ENCODE results near the gene MYB. TPM values are rescaled to one million over a fixed set of nuclear protein-coding genes. Genes with fewer than 3 reads are reported as not detected.

MYB gene
- total and polyA plus RNA-seq, 2 of the 13 experiments (the other 11 are each of a cell fraction or from before 2014, with no cell fraction given): 0.04 to 0.20 TPM

DNA sequence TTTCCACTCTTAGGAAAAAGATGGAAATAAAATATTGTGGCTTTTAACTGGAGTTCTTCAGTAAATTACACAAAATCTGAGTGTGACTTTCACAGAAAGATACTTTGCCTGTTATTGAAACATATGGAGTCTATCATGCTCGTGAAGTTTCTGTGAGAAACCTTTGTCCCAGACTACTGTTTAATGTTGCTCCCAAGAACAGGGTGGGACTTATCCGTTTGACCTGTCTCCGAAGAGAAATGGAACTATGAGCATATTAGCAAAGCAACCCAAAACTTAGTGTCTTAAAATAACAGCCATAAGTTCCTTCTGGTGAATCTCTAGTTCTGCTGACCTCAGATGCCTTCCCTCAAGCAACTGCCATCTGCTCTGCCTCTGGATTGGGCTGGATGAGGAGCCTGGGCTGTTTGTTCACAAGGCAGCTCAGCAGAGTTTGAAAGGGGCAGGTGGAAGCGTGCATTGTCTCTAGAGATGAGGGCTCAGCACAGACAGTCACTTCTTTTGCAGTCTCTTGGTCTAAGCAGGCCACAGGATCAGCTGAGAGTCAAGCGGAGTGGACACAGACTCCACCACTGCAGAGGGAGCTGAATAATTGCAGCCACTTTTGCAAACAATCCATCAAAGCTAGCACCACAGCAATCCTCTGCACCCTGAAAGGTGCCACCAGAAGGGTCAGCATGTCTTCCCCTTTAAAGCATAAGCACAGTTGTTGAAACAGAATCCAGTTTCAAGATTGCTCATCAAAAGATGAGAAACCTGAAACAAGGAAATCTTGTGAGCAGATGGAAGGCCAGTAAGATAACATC is 52.8 kb downstream of the MYB start:
- Histone ChIP-seq H2AFZ (ENCODE audit: low read length) (no peak overlapping the region), H3K27me3 (ENCODE audit: control insufficient read depth in 1 of 2, insufficient read depth in 2 of 2, low read length in 2 of 2) (peaks cover 0 to 11% of the 10 kb centered on the region in 2 experiments; a peak in 1 of 5 replicates), H4K20me1 (ENCODE audit: insufficient read depth, low read length) (no peaks in the 10 kb centered on the region), H3K36me3 (replicated peaks in 1 of 2; ENCODE audit: control insufficient read depth in 1 of 2, insufficient read depth in 2 of 2, low read length in 2 of 2) (no peaks in the 10 kb centered on the region), H3K9ac (ENCODE audit: insufficient read depth, low read depth, low read length) (no peak overlapping the region), H3K27ac (ENCODE audit: extremely low read length, insufficient read depth, low read length) (no peak overlapping the region), H3K79me2 (ENCODE audit: insufficient read depth, low read length) (no peaks in the 10 kb centered on the region), H3K4me3 (replicated peaks in 1 of 3; ENCODE audit: insufficient read depth in 1 of 3, low read depth in 2 of 3, low read length in 3 of 3) (no peak overlapping the region), H3K9me3 (ENCODE audit: low read length) (no peaks in the 10 kb centered on the region), H3K4me1 (ENCODE audit: insufficient read depth, low read length) (no peaks in the 10 kb centered on the region), H3K4me2 (ENCODE audit: low read depth, low read length) (no peak overlapping the region)
- CTCF ChIA-PET (ENCODE audit: low intra/inter-chr PET ratio, low total read pairs): no interaction called here
- ATAC-seq (peak; percentile 31; the same call in 2 of the 3 replicates), DNase-seq (ENCODE audit: low spot score) (no peak), FAIRE-seq (no peak)
- in situ Hi-C loops (cut with HindIII; ENCODE audit: extremely low pct_ligation_motif_present, low pct_unique_long_range_greater_than_20kb) (no loop called here), intact Hi-C loops (cut with micrococcal nuclease; ENCODE audit: unreplicated experiment) (no loop called here)
- WGBS (ENCODE audit: low lambda C conversion rate): 26% methylated on average over 5 of the region's 5 CpGs
- BruUV-seq (replicated peaks): no TSS peak
- TF ChIP-seq ZNF20 (CRISPR knock-in tag; IDR thresholded peaks at IDR 0.05): no peak
- POLR2A ChIA-PET: no interaction called here

DNA sequence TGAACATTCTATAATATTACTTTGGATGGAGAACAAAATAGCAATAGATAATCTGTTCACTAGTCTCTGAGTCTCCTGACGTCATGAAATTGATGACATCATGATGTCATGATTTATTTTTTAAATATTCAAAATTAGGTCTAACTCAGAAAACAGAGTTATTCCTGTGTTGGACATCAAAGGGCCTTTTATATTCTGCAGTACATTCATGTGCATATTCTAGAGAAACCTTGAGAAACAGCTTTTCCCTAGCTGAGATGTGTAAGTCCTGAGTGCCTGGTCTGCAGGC is 53.3 kb downstream of the MYB start:
- 0% methylated on average over 1 of the region's 1 CpG for WGBS (ENCODE audit: low lambda C conversion rate)
- Histone ChIP-seq H2AFZ (ENCODE audit: low read length) (no peak overlapping the region), H3K4me3 (replicated peaks in 1 of 3; ENCODE audit: insufficient read depth in 1 of 3, low read depth in 2 of 3, low read length in 3 of 3) (no peak overlapping the region), H3K27ac (ENCODE audit: extremely low read length, insufficient read depth, low read length) (no peak overlapping the region), H3K36me3 (replicated peaks in 1 of 2; ENCODE audit: control insufficient read depth in 1 of 2, insufficient read depth in 2 of 2, low read length in 2 of 2) (no peaks in the 10 kb centered on the region), H3K9ac (ENCODE audit: insufficient read depth, low read depth, low read length) (no peak overlapping the region), H3K27me3 (ENCODE audit: control insufficient read depth in 1 of 2, insufficient read depth in 2 of 2, low read length in 2 of 2) (peaks cover 0 to 11% of the 10 kb centered on the region in 2 experiments; a peak in 1 of 5 replicates), H3K9me3 (ENCODE audit: low read length) (no peaks in the 10 kb centered on the region), H4K20me1 (ENCODE audit: insufficient read depth, low read length) (no peaks in the 10 kb centered on the region), H3K4me2 (ENCODE audit: low read depth, low read length) (no peak overlapping the region), H3K4me1 (ENCODE audit: insufficient read depth, low read length) (no peaks in the 10 kb centered on the region), H3K79me2 (ENCODE audit: insufficient read depth, low read length) (no peaks in the 10 kb centered on the region)
- ChIA-PET POLR2A (no interaction called here), CTCF (ENCODE audit: low intra/inter-chr PET ratio, low total read pairs) (no interaction called here)
- BruUV-seq (replicated peaks): no TSS peak
- DNase-seq (ENCODE audit: low spot score): no peak
- TF ChIP-seq CREB1 (IDR thresholded peaks at IDR 0.05) (peak; percentile 96), CREB1 (CRISPR knock-in tag; IDR thresholded peaks at IDR 0.05) (no peak), NR1H2 (CRISPR knock-in tag; IDR thresholded peaks at IDR 0.05; ENCODE audit: borderline replicate concordance, low read depth) (no peak), ATF7 (IDR thresholded peaks at IDR 0.05) (peak; percentile 97), ATF7 (CRISPR knock-in tag; IDR thresholded peaks at IDR 0.05) (no peak), ZNF263 (CRISPR knock-in tag; IDR thresholded peaks at IDR 0.05) (no peak), MZF1 (CRISPR knock-in tag; IDR thresholded peaks at IDR 0.05; ENCODE audit: borderline replicate concordance) (no peak)
- FAIRE-seq: no peak
- ATAC-seq: no peak
- in situ Hi-C loops (cut with HindIII; ENCODE audit: extremely low pct_ligation_motif_present, low pct_unique_long_range_greater_than_20kb): no loop called here
- intact Hi-C loops (cut with micrococcal nuclease; ENCODE audit: unreplicated experiment): no loop called here
